ENCODE measurements around the gene MACO1. TPM values are rescaled to one million over a fixed set of nuclear protein-coding genes. Genes with fewer than 3 reads are reported as not detected.

MACO1 gene
- total RNA-seq, 2 donors from 2014 or later: 14.0 to 14.5 TPM

DNA sequence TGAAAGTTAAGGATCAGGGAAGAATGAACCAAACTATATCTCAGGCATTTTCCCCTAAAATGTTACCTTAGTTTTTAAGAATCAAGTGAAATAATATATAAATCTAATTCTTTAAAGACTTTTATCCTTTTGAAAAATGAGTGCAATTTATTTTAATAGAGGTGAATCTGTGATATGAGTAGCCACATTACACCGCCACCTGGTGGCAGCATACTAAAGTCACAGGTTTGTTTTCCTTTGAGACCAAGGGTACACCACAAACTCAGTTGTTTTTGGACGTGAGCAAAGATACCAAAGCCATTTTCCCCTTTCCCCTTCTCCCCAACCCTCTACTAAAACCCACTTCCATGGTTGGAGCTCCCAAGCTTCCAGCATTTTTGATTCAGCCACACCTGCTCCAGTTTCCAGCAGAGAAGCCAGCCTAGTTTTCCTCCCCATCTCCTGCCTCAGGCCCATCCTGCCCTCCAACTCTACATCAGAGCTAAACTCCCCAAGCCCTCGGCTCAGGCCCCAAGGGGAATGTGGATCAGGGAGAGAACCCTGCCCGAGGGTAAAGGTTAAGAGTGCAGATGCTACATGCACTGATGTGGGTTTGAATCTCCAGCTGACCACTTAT is 89.9 kb downstream of the MACO1 start:
- no peaks in the 10 kb centered on the region for H3K4me1 ChIP-seq
- H3K4me3 ChIP-seq: no peak overlapping the region
- TF ChIP-seq, protein P1, sequence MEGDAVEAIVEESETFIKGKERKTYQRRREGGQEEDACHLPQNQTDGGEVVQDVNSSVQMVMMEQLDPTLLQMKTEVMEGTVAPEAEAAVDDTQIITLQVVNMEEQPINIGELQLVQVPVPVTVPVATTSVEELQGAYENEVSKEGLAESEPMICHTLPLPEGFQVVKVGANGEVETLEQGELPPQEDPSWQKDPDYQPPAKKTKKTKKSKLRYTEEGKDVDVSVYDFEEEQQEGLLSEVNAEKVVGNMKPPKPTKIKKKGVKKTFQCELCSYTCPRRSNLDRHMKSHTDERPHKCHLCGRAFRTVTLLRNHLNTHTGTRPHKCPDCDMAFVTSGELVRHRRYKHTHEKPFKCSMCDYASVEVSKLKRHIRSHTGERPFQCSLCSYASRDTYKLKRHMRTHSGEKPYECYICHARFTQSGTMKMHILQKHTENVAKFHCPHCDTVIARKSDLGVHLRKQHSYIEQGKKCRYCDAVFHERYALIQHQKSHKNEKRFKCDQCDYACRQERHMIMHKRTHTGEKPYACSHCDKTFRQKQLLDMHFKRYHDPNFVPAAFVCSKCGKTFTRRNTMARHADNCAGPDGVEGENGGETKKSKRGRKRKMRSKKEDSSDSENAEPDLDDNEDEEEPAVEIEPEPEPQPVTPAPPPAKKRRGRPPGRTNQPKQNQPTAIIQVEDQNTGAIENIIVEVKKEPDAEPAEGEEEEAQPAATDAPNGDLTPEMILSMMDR (IDR thresholded peaks at IDR 0.05): peak; percentile 73 to 89
- H3K27me3 ChIP-seq: no peaks in the 10 kb centered on the region
- DNase-seq (ENCODE audit: low spot score): peak; percentile 82
- no peak overlapping the region for H3K27ac ChIP-seq
- H3K36me3 ChIP-seq: no peaks in the 10 kb centered on the region
- H3K9me3 ChIP-seq: peaks cover 0 to 4% of the 10 kb centered on the region in 2 donors

DNA sequence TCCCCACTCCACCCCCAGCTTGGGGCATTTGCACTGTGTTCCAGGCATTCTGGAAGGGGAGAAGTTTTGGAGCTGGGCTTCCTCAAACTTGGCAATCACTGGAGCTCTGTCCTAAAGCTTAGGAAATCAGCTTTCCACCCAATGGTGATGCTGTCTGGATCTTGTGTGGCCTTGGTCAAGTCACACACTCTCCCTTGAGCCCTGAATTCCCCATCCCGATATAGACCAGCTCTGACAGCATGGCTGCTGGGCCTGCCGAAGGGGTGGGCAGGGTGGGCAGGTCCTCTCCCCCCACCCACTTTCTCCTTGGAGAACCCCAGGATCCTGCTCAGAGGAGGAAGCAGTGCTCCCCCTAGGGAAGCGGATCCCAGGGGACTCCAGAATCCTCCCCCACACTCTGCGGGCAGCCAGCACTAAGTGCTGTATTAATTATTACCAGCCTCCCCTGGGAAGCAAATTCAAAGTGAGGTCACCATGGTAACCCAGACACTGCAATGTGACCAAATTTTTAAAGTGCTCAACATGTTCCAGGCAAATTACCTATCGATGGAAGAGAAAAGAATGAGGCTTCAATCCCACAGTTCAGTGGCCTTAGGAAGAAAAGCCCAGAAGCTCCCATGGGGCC is 91.4 kb downstream of the MACO1 start:
- no peak for DNase-seq (ENCODE audit: low spot score)
- peaks cover 0 to 7% of the 10 kb centered on the region in 2 donors for H3K9me3 ChIP-seq
- H3K27me3 ChIP-seq: no peaks in the 10 kb centered on the region
- H3K27ac ChIP-seq: no peak overlapping the region
- H3K4me1 ChIP-seq: no peaks in the 10 kb centered on the region
- no peaks in the 10 kb centered on the region for H3K36me3 ChIP-seq
- H3K4me3 ChIP-seq: no peak overlapping the region
- TF ChIP-seq, protein P1 (IDR thresholded peaks at IDR 0.05): no peak

DNA sequence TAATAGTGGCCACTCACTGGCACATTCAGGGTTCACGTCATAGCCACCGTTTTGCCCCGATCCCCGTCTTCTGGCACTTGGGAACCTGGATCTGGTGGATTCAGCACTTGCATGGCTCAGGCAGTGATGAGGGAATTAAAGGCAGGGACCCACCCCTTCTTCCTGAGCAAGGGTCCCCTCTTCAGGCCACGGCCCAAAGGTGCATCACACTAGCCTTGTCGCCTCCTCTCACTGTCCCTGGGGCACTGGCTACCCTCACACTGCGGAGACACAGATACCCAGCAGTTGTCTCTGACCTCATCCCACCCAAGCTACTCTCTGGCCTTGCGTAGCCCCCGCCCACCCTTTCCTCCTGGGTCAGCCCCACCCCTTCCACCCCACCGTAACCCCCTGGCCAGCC is 92.8 kb downstream of the MACO1 start:
- DNase-seq (ENCODE audit: low spot score): no peak
- peaks cover 0 to 7% of the 10 kb centered on the region in 2 donors for H3K9me3 ChIP-seq
- no peak overlapping the region for H3K4me3 ChIP-seq
- TF ChIP-seq, protein P1 (IDR thresholded peaks at IDR 0.05): peak in 1 of 2 donors; percentile 38
- no peaks in the 10 kb centered on the region for H3K27me3 ChIP-seq
- H3K27ac ChIP-seq: no peak overlapping the region
- no peaks in the 10 kb centered on the region for H3K36me3 ChIP-seq
- no peaks in the 10 kb centered on the region for H3K4me1 ChIP-seq

DNA sequence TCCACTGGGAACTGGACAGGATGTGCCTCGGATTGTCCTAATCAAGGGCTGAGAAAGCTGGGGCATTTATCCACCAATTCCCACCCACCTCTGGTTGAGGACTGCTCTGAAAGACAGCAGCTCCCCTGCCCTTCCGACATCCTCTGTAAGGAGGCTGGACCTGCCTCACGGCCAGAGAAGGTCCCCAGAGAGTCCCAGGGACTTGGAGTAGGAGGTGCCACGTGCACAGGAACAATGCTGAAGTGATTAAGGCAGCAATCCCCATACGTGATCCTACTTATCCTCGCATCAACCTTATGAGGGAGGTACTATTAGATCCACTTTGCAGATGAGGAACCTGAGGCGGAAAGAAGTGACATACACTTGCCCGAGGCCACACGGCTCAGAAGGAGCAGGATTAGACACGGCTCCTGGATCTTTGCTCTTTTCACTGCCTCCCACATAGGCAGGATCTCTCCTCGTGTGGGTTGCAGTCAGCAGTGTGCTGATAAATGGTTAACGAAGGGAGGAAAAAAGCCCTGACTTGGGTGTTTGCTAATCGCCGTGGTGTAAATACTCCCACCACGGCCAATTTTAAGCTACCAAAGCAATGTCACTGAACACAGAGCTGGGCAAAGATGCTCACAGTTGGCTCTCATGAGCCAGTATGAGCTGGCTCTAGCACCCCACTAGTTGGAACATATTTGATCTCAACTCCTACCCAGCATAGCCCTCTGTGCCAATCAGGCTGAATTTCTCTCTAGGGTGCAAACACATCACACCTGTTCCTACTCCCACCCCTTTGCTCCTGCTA is 94.1 kb downstream of the MACO1 start:
- H3K27me3 ChIP-seq: no peaks in the 10 kb centered on the region
- TF ChIP-seq, protein P1 (IDR thresholded peaks at IDR 0.05): no peak
- H3K4me3 ChIP-seq: no peak overlapping the region
- no peaks in the 10 kb centered on the region for H3K4me1 ChIP-seq
- no peaks in the 10 kb centered on the region for H3K36me3 ChIP-seq
- no peak for DNase-seq (ENCODE audit: low spot score)
- H3K27ac ChIP-seq: no peak overlapping the region
- H3K9me3 ChIP-seq: peaks cover 0 to 7% of the 10 kb centered on the region in 2 donors

DNA sequence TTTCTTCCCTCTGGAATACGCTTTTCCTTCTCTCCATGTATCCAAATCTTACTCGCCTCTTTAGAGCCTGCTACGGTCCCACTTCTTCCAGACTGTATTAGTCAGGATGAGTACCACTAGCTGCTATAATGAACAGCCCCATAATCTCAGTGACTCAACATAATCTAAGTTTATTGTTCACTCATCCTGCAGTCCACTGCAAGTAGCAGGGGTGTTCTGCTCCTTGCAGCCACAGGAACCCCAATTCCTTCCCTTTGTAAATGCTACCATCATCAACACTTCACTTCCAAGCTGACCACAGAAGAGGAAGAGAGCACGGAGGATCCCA is 94.6 kb downstream of the MACO1 start:
- TF ChIP-seq, protein P1 (IDR thresholded peaks at IDR 0.05): no peak
- no peak for DNase-seq (ENCODE audit: low spot score)
- no peak overlapping the region for H3K27ac ChIP-seq
- H3K9me3 ChIP-seq: peaks cover 0 to 7% of the 10 kb centered on the region in 2 donors
- no peaks in the 10 kb centered on the region for H3K27me3 ChIP-seq
- H3K4me1 ChIP-seq: no peaks in the 10 kb centered on the region
- no peaks in the 10 kb centered on the region for H3K36me3 ChIP-seq
- H3K4me3 ChIP-seq: no peak overlapping the region

Measured in right atrium auricular region (tissue), 2 donors.